ENCODE data around the gene BCORL1. TPM values are rescaled to one million over a fixed set of nuclear protein-coding genes. Genes with fewer than 3 reads are reported as not detected.

Gene BCORL1
- 6.7 to 13.5 TPM (median 10.3 TPM) in 5 replicates for total RNA-seq (2022; extraction: Qiagen RNA extraction)

DNA sequence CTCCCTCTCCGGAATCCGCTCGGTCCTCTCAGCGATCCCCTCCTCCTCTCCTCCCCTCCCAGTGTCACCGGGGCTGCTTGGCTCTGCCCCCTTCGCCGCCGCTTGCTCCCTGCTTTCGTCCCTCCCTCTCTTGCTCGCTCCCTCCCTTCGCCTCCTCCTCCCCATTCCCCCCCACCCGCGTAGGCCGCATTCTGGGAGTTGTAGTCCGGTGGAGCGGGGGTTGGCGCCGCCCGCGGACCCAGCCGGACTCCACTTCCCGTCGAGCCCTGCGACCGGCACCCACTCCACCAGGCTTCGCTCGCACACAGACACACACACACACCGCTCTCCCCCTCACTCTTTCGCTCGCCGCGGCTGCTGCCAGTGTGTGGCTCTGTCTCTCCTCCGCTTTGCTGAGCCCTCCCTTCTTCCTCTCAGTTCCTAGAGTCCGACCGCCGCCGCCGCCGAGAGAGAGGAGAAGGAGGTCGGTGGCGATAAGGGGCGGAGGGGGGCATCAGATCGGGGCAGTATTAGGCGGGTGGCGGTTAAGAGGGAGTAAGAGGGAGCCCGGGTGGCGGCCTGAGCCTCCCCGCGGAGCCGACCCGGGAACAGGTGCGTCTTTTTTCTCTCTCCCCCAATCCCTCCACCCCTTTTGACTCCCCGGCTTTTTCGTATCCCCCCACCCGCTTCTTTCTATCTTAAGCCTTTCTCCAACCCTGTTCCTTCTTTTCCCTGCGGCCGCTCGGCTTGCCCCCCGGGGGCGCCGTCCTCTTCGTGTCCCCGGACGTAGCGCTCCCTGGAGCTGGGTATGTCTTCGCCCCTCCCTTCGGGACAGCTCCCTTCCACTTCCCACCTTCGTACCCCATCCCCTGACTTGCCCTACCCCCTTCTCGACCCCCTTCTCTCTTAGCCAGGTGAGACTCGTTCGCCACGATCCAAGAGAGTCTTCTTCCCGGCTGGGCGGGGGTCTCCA lies at the start of gene BCORL1:
Gene BCORL1 (plus strand): TSS at position 336 of the 952 bp plus-strand sequence. CDS start 22,597 bp downstream, outside the sequence.

Other genes with a start within 250 kb of the BCORL1 start
- gene XPNPEP2, start 243.7 kb upstream of the BCORL1 start, total RNA-seq (2022; extraction: Qiagen RNA extraction): not detected in 5 replicates
- not detected in 5 replicates for gene SASH3, start 202.7 kb upstream of the BCORL1 start, total RNA-seq (2022; extraction: Qiagen RNA extraction)
- gene ZDHHC9, start 138.7 kb upstream of the BCORL1 start, total RNA-seq (2022; extraction: Qiagen RNA extraction): 51.0 to 62.2 TPM (median 58.1 TPM) in 5 replicates
- 40.0 to 57.8 TPM (median 42.5 TPM) in 5 replicates for gene UTP14A, start 76.5 kb upstream of the BCORL1 start, total RNA-seq (2022; extraction: Qiagen RNA extraction)
- gene ELF4, start 127.9 kb downstream of the BCORL1 start, total RNA-seq (2022; extraction: Qiagen RNA extraction): 23.0 to 31.9 TPM (median 26.8 TPM) in 5 replicates
- 67.4 to 77.6 TPM (median 72.9 TPM) in 5 replicates for gene AIFM1, start 183.2 kb downstream of the BCORL1 start, total RNA-seq (2022; extraction: Qiagen RNA extraction)
- 0.13 to 0.31 TPM (median 0.17 TPM) in 5 replicates for gene RAB33A, start 189.3 kb downstream of the BCORL1 start, total RNA-seq (2022; extraction: Qiagen RNA extraction)

Data from A549 treated with Hydrocortisone at 1 μM for 4 hours (cell line).